CD4-positive, alpha-beta T cell treated with Interleukin-17A for 1 hour (primary cell): ENCODE measurements around the gene CR1.
"Not testable (repeated sequence)": the region's sequence is repeated elsewhere in the genome, so short reads cannot be mapped to it uniquely, and the experiment has no call there.

ENCODE experiments used
- DNase-seq: peaks from one replicate; pipeline ENCODE4 v3.0.0-alpha.2; 2020

CR1 gene

DNA sequence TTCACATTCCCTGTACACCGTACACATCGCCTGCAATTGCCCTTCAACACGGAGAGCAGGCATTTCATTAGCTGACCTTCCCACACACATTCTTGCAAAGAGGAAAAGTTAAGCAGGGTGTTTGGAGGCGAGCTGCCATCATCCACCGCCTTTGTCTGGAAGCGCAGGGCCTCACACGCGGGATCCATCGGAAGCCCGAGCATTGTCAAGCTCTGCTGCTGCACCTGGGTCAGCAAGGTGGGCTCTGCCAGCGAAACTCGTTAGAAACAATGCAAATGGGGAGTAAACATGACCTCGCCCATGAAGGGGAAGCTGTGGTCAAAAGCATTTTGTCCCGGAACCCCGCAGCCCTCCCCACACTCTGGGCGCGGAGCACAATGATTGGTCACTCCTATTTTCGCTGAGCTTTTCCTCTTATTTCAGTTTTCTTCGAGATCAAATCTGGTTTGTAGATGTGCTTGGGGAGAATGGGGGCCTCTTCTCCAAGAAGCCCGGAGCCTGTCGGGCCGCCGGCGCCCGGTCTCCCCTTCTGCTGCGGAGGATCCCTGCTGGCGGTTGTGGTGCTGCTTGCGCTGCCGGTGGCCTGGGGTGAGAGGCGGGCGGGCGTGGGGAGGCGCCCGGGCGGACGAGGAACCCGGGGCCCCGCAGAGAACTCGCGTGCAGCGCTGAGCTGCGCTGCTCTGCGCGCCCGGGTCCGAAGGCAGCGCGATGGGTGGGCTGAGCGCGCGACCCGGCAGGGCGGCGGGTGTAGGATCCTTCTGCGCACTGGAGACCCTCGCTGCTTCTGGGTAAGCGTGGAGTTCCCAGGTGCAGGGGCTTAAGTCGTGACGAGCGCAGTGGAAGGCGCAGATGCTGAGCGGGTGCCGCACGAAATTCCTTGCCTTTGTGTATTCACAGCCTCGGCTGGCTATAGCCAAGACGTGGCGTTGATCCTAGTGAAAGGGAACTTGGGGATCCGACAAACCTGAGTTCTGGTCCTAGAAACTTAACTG lies at the start of gene CR1:
CR1 (plus strand) TSS at position 357 of the 992 bp plus-strand sequence; CDS start at position 468, 111 bp downstream.
- peak; percentile 24 for DNase-seq

DNA sequence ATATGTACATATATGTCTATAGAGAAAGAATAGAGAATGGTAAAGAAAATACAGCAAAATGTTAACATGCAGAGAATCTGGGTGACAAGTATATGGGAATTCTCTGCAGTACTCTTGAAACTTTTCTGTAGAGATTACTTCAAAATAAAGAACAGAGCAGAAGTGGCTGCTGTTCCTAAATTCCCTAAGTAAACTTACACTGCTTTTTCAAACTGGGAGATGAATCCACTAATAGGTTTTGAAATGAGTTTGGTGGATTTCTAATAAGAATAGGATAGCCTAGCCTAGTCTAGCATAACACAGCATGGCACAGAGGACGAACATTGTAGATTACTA lies 42.3 kb upstream of the CR1 start:
- no peak for DNase-seq

DNA sequence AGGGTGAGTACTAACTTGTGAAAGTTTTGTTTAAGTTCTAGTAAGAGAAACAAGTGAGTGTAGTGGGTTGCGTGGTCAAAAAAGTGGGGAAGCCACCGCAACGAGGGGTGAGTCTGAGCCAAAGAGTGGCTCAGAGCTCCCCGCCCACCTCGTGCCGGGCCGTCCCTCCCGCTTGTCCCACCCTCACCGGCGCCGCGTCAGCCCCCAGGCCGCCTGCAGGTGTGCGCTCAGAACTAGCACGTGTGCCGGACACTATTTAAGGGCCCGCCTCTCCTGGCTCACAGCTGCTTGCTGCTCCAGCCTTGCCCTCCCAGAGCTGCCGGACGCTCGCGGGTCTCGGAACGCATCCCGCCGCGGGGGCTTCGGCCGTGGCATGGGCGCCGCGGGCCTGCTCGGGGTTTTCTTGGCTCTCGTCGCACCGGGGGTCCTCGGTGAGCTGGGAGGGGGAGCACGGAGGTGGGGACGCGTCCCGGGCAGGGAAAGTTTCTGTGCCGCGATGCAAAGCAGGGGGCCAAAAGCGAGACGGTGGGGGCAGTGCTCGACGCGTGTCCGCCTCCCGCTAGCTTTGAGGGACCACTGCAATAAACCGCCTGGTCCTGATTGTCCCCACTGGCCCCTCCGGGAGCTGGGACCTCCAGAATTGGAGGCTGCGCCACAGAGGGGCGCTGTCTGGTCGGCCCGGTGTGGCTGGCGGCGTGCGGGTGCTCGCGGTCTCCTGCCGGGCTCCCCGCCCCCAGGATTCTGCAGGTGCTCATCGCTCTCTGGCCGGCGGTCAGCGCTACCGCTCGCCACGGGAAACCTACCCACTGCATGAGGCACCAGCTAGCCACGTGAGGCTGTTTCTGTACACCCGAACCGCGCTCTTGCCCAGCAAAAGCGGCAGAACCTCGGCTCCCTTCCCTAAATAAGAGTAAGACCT lies 41.7 kb upstream of the CR1 start, which contains the start of gene CR2:
CR2 (plus strand) TSS at position 283 of the 919 bp plus-strand sequence; CDS start at position 374, 91 bp downstream.
- DNase-seq = peak; percentile 40

DNA sequence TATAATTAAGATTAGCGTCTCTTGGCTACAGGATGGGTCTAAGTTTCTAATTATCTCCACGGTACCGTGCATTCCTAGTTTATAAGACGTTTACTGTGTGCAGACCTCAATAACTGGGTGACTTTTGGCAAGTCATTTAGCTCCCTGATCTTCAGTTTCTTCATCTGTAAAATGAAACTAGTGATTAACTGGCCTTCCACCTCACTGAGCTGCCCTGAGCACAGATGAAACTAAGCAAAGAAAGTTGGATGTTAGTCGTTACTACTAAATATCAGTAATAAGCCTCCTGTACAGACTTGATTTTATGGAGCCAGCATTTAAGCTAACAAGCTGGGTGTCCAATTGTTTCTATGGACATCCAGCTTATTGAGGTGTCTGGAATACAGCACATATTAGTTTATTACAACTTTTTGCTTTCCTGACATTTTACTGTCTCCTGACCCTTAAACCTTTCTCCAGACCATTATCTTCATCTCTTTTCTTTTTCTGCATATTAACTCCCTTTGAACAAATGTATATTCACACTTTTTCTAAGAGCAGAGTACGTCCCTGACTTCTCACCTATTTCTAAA lies 40.7 kb upstream of the CR1 start:
- DNase-seq = no peak

DNA sequence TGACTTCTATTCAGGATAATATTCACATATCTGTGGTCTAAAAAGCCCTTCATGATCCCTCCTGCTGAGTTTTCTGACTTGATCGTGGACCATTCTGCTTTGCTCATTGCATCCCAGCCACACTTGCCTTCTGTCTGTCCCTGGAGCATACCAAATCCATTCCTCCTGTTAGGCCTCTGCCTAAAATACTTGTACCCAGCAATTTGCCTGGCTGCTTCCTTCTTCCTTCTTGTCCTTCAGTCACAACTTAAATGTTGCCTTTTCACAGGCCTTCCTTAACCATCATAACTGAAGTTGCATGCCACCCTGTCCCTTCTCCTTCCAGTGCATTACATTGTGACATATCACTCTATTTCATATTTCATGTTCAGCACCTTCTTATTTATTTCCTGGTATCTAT lies 37.5 kb upstream of the CR1 start:
- DNase-seq = no peak

DNA sequence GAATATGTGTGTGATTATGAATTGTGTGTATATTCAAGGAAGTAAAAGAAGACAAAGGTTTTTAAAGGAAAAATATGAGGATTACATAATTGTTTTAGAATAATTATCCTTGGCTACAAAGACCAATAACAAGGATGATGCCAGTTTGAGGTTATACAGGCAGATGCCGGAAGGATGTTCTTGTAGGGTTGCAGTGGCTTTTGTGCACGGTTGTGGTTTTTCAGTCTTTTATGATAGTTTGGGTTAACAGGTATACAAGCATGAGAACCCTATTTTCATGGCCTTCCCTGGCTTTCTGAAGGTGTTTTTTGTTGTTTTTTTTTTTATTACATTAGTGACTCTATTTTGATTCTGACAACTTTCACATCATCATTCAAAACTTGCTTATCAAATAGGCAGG lies 36.9 kb upstream of the CR1 start:
- DNase-seq = peak; percentile 71

DNA sequence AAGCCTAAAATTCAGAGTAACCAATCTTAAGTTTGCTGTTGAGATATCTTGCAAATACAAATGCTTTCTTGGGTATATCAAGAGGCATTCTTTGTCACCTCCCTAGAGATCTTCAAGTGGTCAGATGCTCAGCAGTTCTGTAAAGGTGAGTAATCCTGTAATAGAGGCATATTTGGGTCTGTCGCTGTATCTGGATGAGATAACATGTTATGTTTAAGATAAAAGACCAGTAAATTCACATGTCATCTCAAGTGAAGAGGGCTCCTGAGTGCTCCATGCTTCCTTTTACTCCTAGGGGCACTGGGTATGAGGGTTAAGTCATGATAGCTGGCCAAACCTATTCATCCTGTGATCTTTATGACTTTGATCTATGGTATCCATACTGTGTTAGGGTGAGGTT lies 34.3 kb upstream of the CR1 start:
- no peak for DNase-seq

DNA sequence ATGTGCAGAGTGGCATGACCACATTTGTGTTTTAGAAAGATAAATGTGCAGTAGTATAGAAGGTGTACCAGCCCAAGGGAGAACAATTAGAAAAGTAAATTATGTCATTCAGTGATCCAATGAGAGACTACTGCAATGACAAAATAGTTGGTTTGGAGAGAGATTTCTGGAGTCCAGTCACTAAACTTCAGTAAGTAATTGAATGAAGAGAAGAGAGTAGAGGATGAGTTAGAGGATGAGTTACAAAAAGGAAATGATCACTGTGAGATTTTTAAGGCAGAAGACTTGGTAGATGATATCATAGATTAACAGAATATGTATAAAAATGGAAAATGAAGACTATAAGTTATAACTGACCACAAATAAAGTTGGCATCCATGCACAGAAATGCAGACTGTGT lies 33.4 kb upstream of the CR1 start:
- no peak for DNase-seq

DNA sequence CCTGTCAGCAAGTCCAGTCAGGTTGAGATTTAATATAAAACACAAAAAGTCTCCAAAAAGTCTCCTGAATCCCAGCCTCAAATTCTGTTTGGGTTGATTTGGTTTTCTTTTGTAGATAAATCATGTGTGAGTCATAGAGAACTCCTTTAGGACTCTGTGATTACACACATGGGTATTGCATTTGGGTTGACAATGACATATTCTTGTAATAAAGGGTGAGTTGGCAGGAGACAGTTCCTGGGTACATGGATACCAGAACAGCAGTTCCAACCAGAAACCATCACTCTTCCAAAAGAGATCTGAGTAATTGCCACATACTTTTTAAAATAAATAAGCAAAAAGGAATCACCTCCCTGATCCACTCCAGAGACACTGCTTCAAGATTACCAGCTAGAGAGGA lies 32.9 kb upstream of the CR1 start:
- no peak for DNase-seq

DNA sequence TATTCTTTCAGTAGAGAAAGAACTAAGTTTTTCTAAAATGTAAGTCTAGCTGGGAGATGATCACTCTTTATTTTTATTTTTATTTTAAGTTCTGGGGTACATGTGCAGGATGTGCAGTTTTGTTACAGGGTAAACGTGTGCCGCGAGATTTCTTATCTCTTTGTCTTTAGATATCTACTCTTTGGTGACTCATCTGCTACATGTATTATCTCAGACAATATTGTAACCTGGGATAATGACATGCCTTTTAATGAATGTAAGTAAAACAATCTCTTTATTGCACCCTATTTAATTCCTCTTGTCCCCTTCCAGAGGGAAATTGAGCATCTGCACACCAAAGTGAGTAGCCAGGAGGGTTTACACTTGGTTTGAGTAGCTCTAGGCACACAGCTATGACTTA lies 32.4 kb upstream of the CR1 start:
- no peak for DNase-seq

DNA sequence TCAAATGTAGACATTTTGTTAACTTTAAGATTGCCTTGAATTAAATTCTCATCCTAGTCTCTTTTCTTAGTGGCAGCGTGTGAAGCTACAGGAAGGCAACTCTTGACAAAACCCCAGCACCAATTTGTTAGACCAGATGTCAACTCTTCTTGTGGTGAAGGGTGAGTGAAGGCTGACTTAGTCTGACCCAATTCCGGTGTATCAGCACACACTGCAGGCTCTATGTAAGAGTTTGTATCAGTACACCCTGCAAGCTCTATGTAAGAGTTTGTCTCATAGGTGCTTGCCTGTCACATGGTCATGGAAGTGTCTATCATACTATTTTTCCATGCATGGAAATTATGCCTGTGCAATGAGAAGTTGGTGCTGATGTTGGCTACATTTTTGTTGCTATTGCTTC lies 25.0 kb upstream of the CR1 start:
- DNase-seq = peak; percentile 32

DNA sequence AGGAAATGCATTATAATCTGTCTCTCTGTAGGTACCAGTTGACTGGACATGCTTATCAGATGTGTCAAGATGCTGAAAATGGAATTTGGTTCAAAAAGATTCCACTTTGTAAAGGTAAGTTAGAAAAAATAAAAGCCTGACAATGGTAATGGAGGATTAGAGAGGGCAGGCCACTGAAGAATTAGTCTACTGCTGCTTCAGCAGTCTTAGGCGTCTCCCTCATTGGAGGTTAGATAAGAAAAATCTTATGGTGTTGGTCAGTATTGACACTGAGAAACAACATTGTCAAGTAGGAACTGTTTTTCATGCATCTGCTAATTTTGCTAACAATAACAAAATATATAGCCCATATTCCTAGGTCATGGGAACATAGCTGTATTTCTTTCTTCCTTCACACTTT lies 21.7 kb upstream of the CR1 start:
- DNase-seq = no peak

DNA sequence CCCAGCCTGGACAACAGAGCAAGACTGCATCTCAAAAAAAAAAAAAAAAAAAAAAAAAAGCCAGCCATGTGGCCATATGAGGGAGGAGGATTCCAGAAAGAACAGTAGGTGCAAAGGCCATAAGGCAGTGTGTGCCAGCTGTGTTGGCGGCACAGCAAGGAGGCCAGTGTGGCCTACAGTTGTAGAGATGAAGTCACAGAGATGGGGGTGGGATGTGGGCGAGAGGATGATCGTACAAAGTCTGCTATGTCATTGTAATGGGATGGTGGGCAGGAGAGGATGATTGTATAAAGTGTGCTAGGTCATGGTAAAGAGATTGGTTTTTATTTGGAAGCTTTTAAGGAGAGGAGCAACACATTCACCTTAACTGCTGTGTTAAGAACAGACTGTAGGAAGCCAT lies 9.8 kb upstream of the CR1 start:
- DNase-seq = no peak

DNA sequence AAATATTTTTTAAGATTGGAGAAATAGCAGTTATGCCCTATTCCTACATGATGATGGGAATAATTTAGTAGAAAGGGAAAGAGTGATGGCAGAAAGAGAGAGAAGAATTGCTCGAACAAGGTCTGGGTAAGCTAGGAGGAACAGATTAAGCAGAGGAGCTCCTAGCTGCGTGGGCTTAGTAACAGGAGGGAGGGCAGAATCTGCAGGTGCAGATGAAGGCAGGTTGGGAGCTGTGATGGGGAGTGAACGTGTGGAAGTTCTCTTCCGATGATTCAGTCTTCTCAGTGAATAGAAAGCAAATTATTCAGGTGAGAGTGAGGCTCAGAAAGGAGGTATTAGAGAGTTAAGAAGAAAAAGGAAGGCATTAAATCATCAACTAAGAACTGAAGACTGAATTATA lies 8.3 kb upstream of the CR1 start:
- no peak for DNase-seq

DNA sequence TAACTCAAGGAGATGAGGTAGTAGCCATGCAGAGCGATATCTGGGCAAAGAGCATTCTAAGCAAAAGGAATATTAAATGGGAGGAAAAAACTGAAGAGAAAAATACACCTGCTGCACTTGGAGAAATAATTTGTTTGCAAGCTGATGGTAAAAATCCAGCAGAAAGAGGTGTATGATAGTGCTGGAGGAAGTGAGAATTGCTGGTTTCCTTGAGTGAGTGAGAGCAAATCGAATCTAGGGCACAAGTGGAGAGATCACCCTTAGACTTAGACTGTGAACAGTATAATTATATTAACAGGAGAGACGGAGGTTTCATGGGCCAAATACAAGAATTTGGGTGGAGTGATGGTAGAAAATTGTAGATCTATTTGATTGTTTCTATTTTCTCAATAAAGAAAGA lies 2.7 kb upstream of the CR1 start:
- no peak for DNase-seq

DNA sequence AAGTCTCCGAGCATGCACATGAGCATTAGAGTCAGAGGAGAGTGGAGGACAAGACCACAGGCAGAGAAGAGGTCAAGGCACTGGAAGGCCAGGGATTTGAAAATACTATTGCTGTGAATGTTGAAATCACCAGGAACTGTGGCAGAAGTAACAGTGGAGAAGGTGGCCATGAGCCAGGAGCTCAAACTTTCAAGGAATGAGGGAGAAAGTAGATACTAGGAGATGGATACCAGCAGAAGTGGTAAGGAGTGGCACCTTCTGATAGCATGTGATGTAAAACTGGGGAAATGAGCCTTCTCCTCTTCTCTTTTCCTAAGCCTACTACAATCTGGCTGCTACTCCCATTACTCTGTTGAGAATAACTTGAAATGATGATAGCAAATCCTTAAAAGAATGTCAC lies 1.8 kb upstream of the CR1 start:
- no peak for DNase-seq

DNA sequence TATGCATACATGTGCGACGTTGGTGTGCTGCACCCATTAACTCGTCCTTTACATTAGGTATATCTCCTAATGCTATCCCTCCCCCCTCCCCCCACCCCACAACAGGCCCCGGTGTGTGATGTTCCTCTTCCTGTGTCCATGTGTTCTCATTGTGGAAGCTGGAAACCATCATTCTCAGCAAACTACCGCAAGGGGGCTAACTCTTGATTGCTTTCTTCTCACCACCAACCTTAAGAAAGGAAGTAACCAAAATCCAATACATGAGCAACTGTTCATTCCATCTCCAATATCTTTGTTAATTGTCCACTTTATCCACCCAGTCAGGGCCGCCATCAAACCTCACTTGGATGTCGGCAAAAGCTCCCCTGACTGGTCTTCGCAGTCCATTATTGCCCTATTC lies 676 bp upstream of the CR1 start:
- not testable (repeated sequence) for DNase-seq

DNA sequence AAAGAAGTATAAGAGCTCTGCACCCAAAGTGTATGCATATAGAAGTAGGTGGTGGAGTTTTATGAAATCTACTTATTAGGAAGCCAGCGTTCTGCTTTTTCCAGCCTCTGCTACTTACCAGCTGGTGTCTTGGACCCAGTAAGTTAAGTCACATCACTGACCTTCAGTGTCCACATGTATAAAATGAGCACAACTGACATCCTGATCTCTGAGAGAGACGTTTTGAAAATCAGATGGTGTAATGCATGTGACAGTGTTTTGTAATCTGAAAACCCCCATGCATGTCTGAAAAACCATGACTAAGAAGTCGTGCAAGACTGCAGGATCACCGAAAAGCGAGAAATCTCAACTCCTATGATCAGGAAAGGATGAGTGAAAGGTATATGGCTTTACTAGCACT lies 2.0 kb downstream of the CR1 start:
- no peak for DNase-seq

DNA sequence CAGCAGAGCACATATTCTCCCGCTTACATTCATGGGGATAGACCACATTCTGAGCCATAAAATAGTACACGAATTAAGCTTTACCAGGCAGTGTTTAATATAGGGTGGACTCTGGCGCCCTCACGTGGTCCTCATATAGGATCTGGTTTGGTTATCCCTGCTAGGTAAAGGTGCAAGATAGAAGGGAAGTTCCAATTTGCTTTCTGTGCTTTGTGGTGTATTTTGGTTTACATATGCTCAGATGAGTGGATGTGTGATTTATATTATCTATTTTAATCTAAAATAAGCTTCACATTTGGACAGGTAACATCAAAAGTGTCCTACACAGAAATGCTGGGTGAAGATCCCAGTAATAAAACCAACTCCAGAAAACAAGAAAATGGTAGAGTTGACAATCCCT lies 3.6 kb downstream of the CR1 start:
- DNase-seq = peak; percentile 72

DNA sequence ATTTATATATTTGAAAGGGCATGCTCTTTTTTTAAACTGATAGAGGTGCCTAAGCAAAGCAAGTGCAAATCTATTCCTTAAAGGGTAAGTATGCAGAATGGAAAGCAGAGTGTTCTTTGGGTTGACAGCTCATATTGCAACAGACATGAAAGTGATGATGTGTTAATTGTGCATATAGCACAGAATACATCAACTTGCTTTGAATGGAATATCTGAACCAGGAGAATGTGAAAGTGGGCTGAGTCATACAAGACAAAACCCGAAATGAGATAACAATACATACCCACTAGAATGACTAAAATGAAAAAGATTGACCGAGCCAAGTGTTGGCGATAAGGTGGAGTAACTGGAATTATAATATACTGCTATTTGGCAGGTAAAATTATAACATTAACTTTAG lies 4.3 kb downstream of the CR1 start:
- DNase-seq = no peak

DNA sequence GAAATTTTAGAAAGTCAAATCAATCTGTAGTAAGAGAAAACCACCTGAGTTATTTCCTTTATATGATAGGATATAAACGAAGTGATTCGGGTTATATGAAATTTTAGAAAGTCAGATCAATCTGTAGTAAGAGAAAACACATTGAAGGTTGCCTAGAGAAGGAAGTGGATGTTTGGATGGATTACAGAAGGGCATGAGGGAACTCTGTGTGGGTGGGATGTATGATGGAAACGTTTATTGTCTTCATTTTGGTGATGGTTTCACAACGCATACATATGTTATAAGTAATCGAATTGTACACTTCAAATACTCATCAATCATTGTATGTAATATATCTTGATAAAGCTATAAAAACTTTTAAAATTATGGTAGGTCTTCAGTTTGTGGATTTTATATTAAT lies 5.1 kb downstream of the CR1 start:
- no peak for DNase-seq

DNA sequence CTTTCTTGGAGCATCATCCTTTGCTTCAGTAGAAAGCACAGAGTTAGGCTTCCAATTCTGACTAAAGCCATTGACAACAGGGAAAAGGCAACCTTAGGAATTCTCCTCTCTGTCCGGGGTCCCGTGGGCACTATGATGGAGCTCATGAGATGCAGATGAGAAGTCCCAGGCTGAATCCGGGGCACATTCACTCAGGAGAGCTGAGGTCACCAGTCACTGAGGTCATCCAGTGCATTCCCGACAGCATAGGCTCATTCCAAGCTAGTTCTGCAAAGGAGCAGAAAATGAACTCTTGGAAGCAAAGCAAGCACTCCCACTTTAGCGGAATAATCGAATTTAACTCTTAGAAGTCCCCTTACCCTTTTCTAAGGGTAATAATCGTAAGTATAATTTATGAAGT lies 6.8 kb downstream of the CR1 start:
- DNase-seq = no peak

DNA sequence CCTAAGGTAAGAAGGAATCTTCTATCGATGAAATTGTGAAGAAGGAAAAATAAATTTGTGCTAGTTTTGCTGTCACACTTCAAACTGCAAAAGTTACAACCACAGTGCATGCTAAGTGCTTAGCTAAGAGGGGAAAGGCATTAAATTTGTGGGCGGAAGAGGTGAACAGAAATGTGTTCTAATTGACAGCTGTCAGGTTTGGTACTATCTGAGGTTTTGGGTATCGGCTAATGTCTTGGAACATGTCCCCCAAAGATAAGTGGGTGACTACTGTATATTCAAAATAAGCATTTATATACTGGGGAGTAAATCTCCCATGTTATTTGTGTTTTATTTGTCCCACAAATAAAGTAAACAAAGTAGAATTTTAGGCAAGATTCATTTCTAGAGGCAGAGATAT lies 8.0 kb downstream of the CR1 start:
- no peak for DNase-seq

DNA sequence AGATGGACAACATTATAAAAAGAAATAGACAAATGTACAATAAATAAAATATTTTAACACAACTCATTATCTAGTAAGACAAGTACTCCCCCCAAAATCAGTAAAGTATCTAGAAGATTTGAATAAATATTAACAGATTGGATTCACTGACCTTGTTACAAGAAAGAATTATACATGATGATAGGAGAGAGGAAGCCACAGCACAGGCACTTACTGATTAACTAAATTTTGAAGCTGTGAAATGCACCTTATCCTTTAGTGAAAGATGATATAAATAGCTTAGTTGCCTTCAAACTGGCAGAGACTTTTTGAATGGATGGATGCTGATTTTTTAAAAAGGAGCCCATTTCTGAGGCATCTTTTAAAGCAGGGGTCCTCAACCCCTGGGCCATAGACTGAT lies 8.5 kb downstream of the CR1 start:
- no peak for DNase-seq
